MM.1S (cell line): ENCODE measurements around the gene RPS14.

Experiments used
- EZH2 ChIP-seq: fragments of 300-600 bp; sonication (generic); optimal IDR thresholded peaks from 2 replicates; pipeline ENCODE3; 2017; ENCODE audit warnings: low read depth, mild to moderate bottlenecking, antibody characterized with exemption, low read length, mixed read lengths
- TF ChIP-seq, protein P1 (sequence below): fragments of 300-600 bp; sonication (generic); IDR thresholded peaks from 2 replicates; pipeline ENCODE4 v1.5.1; 2016; ENCODE audit warnings: antibody characterized with exemption, low read length, mixed read lengths

DNA sequence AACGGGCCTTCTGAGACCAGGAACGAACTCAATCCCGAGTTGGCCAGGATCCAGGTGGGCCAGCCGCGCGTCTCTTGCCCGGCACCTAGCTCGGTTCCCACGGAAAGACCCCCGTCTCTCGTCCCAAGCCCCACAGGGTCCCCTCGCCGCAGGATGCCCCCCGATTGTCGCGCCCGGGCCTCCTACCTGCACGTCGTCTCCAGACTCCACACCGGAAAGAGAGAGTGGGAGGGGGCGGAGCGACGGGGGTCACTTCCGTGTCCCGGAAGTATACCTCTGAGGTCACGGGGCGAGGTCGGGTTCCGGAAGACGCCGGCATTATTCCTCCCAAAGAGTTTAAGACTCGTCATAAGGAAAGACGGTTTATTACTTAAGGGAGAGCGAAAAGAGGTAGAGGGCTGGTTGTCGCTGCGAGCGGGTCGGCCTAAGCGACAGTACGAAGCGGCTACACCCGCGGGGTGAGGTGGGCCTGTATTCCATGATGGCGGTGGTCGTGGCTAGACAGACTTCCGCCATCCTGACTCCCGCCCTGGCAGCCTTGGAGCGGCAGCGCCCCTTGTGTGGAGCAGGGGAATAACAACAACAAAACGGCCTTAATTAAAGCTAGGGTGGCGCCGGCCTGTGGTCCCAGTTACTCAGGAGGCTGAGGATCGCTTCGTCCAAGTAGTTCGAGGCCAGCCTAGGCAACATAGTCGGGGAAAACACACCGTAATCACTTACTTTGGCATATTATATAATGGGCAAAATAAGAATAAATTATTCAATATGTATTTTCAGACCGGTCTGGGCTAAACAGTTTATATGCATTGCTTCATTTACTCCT lies at the start of gene RPS14:
- TF ChIP-seq, protein P1, sequence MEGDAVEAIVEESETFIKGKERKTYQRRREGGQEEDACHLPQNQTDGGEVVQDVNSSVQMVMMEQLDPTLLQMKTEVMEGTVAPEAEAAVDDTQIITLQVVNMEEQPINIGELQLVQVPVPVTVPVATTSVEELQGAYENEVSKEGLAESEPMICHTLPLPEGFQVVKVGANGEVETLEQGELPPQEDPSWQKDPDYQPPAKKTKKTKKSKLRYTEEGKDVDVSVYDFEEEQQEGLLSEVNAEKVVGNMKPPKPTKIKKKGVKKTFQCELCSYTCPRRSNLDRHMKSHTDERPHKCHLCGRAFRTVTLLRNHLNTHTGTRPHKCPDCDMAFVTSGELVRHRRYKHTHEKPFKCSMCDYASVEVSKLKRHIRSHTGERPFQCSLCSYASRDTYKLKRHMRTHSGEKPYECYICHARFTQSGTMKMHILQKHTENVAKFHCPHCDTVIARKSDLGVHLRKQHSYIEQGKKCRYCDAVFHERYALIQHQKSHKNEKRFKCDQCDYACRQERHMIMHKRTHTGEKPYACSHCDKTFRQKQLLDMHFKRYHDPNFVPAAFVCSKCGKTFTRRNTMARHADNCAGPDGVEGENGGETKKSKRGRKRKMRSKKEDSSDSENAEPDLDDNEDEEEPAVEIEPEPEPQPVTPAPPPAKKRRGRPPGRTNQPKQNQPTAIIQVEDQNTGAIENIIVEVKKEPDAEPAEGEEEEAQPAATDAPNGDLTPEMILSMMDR, result peak; percentile 88
- no peak for TF ChIP-seq EZH2
